IMR-90 (cell line): ENCODE measurements around the gene COL9A3. TPM values are rescaled to one million over a fixed set of nuclear protein-coding genes. Genes with fewer than 3 reads are reported as not detected.

ENCODE experiments used
- ATAC-seq: fragments of 200-7000 bp; cut with Tn5 transposase; 2 replicates; pipeline ENCODE4 v1.9.1; 2020; ENCODE audit warnings: low read depth, mild to moderate bottlenecking, moderate library complexity
- BruUV-seq: library from RNA; stranded (reverse); fragments of 400-500 nt; replicated peaks from 2 replicates; lab custom pipeline; 2021; lab: Mats Ljungman, UMichigan
- CTCF ChIA-PET: fragments of 300-600 bp; formaldehyde crosslinking; extraction: SDS; loops from one replicate; lab custom pipeline; 2021; ENCODE audit warnings: antibody characterized with exemption; lab: Yijun Ruan, JAX
- POLR2A ChIA-PET: fragments of 300-600 bp; sonication (Branson Sonifier 250); formaldehyde crosslinking; loops from one replicate; lab custom pipeline; 2022; ENCODE audit warnings: antibody characterized with exemption; ENCODE audit not compliant: unreplicated experiment; lab: Charles Lee
- DNase-seq: peaks from one replicate; pipeline ENCODE4 v3.0.0; 2013
- H2AFZ ChIP-seq: replicated peaks from 2 replicates; pipeline ENCODE3; 2013; ENCODE audit warnings: low read length, mild to moderate bottlenecking; ENCODE audit not compliant: poor library complexity
- H2AK5ac ChIP-seq: 2 replicates; pipeline ENCODE4 v1.6.1; 2013; ENCODE audit warnings: low read depth, low read length, inconsistent platforms
- H2AK9ac ChIP-seq: replicated peaks from 2 replicates; pipeline ENCODE3; 2013; ENCODE audit warnings: mild to moderate bottlenecking, low read depth, low read length, moderate library complexity; ENCODE audit not compliant: poor library complexity
- H2BK120ac ChIP-seq: 2 replicates; pipeline ENCODE4 v1.6.1; 2013; ENCODE audit warnings: low read depth, low read length, inconsistent platforms
- H2BK15ac ChIP-seq: 3 replicates; pipeline ENCODE4 v1.6.1; 2013; ENCODE audit warnings: low read depth, low read length, inconsistent platforms
- H2BK20ac ChIP-seq: 2 replicates; pipeline ENCODE4 v1.6.1; 2013; ENCODE audit warnings: low read depth, mild to moderate bottlenecking, inconsistent platforms, low read length, moderate library complexity
- H2BK5ac ChIP-seq: 2 replicates; pipeline ENCODE4 v1.6.1; 2013; ENCODE audit warnings: mild to moderate bottlenecking, low read depth, low read length, inconsistent platforms; ENCODE audit not compliant: poor library complexity, severe bottlenecking
- H3K14ac ChIP-seq: replicated peaks from 2 replicates; pipeline ENCODE4 v1.6.1; 2013; ENCODE audit warnings: low read depth, low read length, inconsistent platforms
- H3K18ac ChIP-seq: 2 replicates; pipeline ENCODE4 v1.6.1; 2013; ENCODE audit warnings: low read depth, low read length, control low read depth
- H3K23ac ChIP-seq: 2 replicates; pipeline ENCODE4 v1.6.1; 2013; ENCODE audit warnings: low read depth, low read length, inconsistent platforms
- H3K27ac ChIP-seq: 2 replicates; pipeline ENCODE4 v1.5.1; 2013; ENCODE audit warnings: mild to moderate bottlenecking, control low read depth, low read length; ENCODE audit not compliant: insufficient read depth
- H3K27me3 ChIP-seq: 2 replicates; pipeline ENCODE4 v1.6.1; 2013; ENCODE audit warnings: low read length; ENCODE audit not compliant: control insufficient read depth, insufficient read depth
- H3K36me3 ChIP-seq: 2 replicates; pipeline ENCODE4 v1.6.1; 2013; ENCODE audit warnings: low read length, mixed read lengths; ENCODE audit not compliant: control insufficient read depth, insufficient read depth
- H3K4ac ChIP-seq: 2 replicates; pipeline ENCODE4 v1.6.1; 2013; ENCODE audit warnings: low read depth, low read length, inconsistent platforms
- H3K4me1 ChIP-seq: 2 replicates; pipeline ENCODE4 v1.6.1; 2013; ENCODE audit warnings: low read length, mixed read lengths; ENCODE audit not compliant: control insufficient read depth, insufficient read depth
- H3K4me2 ChIP-seq: 2 replicates; pipeline ENCODE4 v1.6.1; 2013; ENCODE audit warnings: low read depth, mild to moderate bottlenecking, control low read depth, low read length, moderate library complexity
- H3K4me3 ChIP-seq: 2 replicates; pipeline ENCODE4 v1.5.1; 2013; ENCODE audit warnings: low read depth, mild to moderate bottlenecking, control low read depth, low read length, moderate library complexity; ENCODE audit not compliant: insufficient read depth
- H3K56ac ChIP-seq: 2 replicates; pipeline ENCODE4 v1.6.1; 2013; ENCODE audit warnings: low read length, inconsistent platforms; ENCODE audit not compliant: insufficient read depth; ENCODE audit errors: extremely low read depth
- H3K79me1 ChIP-seq, 2 experiments: 2 replicates each; pipeline ENCODE4 v1.6.1; 2013; ENCODE audit warnings: low read length in 2 of 2, inconsistent platforms in 1 of 2, low read depth in 1 of 2
- H3K9ac ChIP-seq: 2 replicates; pipeline ENCODE4 v1.6.1; 2013; ENCODE audit warnings: low read depth, low read length, control low read depth
- H3K9me1 ChIP-seq: 2 replicates; pipeline ENCODE4 v1.6.1; 2013; ENCODE audit warnings: low read length, inconsistent platforms; ENCODE audit not compliant: insufficient read depth
- H3K9me3 ChIP-seq: 2 replicates; pipeline ENCODE4 v1.6.1; 2013; ENCODE audit warnings: low read length; ENCODE audit not compliant: control insufficient read depth, insufficient read depth
- H4K20me1 ChIP-seq: 2 replicates; pipeline ENCODE4 v1.6.1; 2013; ENCODE audit warnings: low read length, inconsistent platforms; ENCODE audit not compliant: insufficient read depth
- H4K5ac ChIP-seq: 2 replicates; pipeline ENCODE4 v1.6.1; 2013; ENCODE audit warnings: mild to moderate bottlenecking, low read depth, low read length, control low read depth
- H4K8ac ChIP-seq, 2 experiments: 2 replicates each; pipeline ENCODE4 v1.6.1; 2013; ENCODE audit warnings: low read depth in 2 of 2, low read length in 2 of 2, control low read depth in 1 of 2, inconsistent platforms in 1 of 2
- H4K91ac ChIP-seq: 2 replicates; pipeline ENCODE4 v1.6.1; 2013; ENCODE audit warnings: low read depth, low read length, inconsistent platforms; ENCODE audit not compliant: insufficient read depth
- CTCF ChIP-seq: conservative IDR thresholded peaks from 2 replicates; pipeline ENCODE4 v1.5.1; 2012; ENCODE audit warnings: mild to moderate bottlenecking, low read depth, low read length, improper control_type of control experiment
- MAZ ChIP-seq: IDR thresholded peaks from 2 replicates; pipeline ENCODE4 v1.6.1; 2012; ENCODE audit warnings: low read depth, mild to moderate bottlenecking, low read length, improper control_type of control experiment, moderate library complexity, borderline replicate concordance
- MXI1 ChIP-seq: IDR thresholded peaks from 2 replicates; pipeline ENCODE4 v1.6.1; 2012; ENCODE audit warnings: low read depth, mild to moderate bottlenecking, low read length, moderate library complexity, borderline replicate concordance
- RFX5 ChIP-seq: IDR thresholded peaks from 2 replicates; pipeline ENCODE4 v1.8.0; 2012; ENCODE audit warnings: low read depth, mild to moderate bottlenecking, low read length, moderate library complexity
- WGBS, 2 experiments: methylation state at CpG; one replicate each; pipeline versions ENCODE4 v1.1.5 to v1.1.7; 2013; ENCODE audit warnings: missing lambda C conversion rate in 2 of 2; ENCODE audit not compliant: insufficient read length in 1 of 2; ENCODE audit errors: extremely low coverage in 2 of 2; 5-methylcytosine and 5-hydroxymethylcytosine counted together
- dilution Hi-C: fragments of 300-500 bp; cut with HindIII; formaldehyde crosslinking; loops from one replicate; pipeline ENCODE4 v1.14.3; 2018; ENCODE audit warnings: low sequenced_read_pairs; ENCODE audit not compliant: unreplicated experiment
- in situ Hi-C: fragments of 300-500 bp; cut with MboI; formaldehyde crosslinking; loops from 3 replicates; pipeline ENCODE4 v1.14.3; 2019; ENCODE audit warnings: low sequenced_read_pairs, inconsistent platforms, mixed read lengths
- intact Hi-C: fragments of 100-400 bp; cut with micrococcal nuclease; formaldehyde crosslinking; loops from 2 replicates; pipeline ENCODE4 v1.10.0; 2022
- polyA plus RNA-seq, 3 experiments: library from polyadenylated mRNA; depleted of rRNA; stranded (reverse); fragments of >200 nt; gene quantifications; 2 replicates each; pipeline ENCODE4 v1.2.3, GENCODE V29; 2012; ENCODE audit warnings: low replicate concordance in 1 of 3
- total RNA-seq: library from RNA; depleted of rRNA; stranded (reverse); fragments of >200 nt; gene quantifications from 2 replicates; pipeline ENCODE4 v1.2.3, GENCODE V29; 2012

Gene COL9A3
- total and polyA plus RNA-seq, 2 of the 4 experiments (the other 2 are of a cell fraction) = 0.36 to 1.4 TPM

- H3K36me3 ChIP-seq = no peaks in the 10 kb centered on the region
- H4K91ac ChIP-seq = no peak overlapping the region
- H4K20me1 ChIP-seq = no peaks in the 10 kb centered on the region
- TF ChIP-seq CTCF = no peak
- TF ChIP-seq MAZ = no peak
- no peak for TF ChIP-seq MXI1
- no peak for TF ChIP-seq RFX5
- ChIA-PET POLR2A (no interaction called here), CTCF (no interaction called here)
- H2BK5ac ChIP-seq = no peak overlapping the region
- H3K56ac ChIP-seq = no peak overlapping the region
- 93% methylated on average over 17 of the region's 32 CpGs; no CpG with 5 or more reads in 1 of the 2 experiments for WGBS, 2 experiments
- no peak overlapping the region for H3K23ac ChIP-seq
- H3K9me3 ChIP-seq = no peaks in the 10 kb centered on the region
- no TSS peak for BruUV-seq
- H3K79me1 ChIP-seq = no peaks in the 10 kb centered on the region
- no peak overlapping the region for H3K4me2 ChIP-seq
- no peaks in the 10 kb centered on the region for H3K27me3 ChIP-seq
- no peak overlapping the region for H2BK20ac ChIP-seq
- no peak overlapping the region for H4K5ac ChIP-seq
- H3K4me1 ChIP-seq = peaks cover 3% of the 10 kb centered on the region; the same call in 1 of the 2 replicates
- H3K27ac ChIP-seq = no peak overlapping the region
- no peak overlapping the region for H2AK5ac ChIP-seq
- no peak overlapping the region for H4K8ac ChIP-seq
- H3K14ac ChIP-seq = no peak overlapping the region
- peak overlapping the region; percentile 28 for H2AK9ac ChIP-seq
- no peak overlapping the region for H3K18ac ChIP-seq
- peak overlapping the region; percentile 33 for H2AFZ ChIP-seq
- no peak overlapping the region for H2BK15ac ChIP-seq
- dilution Hi-C loops = no loop called here
- H3K4me3 ChIP-seq = no peak overlapping the region
- H3K9ac ChIP-seq = no peak overlapping the region
- ATAC-seq (no peak), DNase-seq (no peak)
- H2BK120ac ChIP-seq = no peak overlapping the region
- no peaks in the 10 kb centered on the region; the same call in 1 of the 2 replicates for H3K9me1 ChIP-seq
- in situ Hi-C loops = no loop called here
- no peak overlapping the region for H3K4ac ChIP-seq
- intact Hi-C loops = no loop called here
Observed at GRCh38 chr20:62829231-62830230, 12.7 kb downstream of the COL9A3 start.
